DMS 273 (cell line): ENCODE results near the gene ITPR3.

Source experiments
- DNase-seq: peaks from one replicate; lab custom pipeline; 2025; ENCODE audit not compliant: unreplicated experiment; lab: John Stamatoyannopoulos, UW

Gene ITPR3

GRCh38 chr6:33711140-33712129, 90.3 kb downstream of the ITPR3 start, which contains the start of gene UQCC2:
Gene UQCC2, minus strand, starts transcription at chr6:33711700. Its CDS starts 14 bp downstream, at chr6:33711686.
- peak; percentile 99 for DNase-seq

DNA sequence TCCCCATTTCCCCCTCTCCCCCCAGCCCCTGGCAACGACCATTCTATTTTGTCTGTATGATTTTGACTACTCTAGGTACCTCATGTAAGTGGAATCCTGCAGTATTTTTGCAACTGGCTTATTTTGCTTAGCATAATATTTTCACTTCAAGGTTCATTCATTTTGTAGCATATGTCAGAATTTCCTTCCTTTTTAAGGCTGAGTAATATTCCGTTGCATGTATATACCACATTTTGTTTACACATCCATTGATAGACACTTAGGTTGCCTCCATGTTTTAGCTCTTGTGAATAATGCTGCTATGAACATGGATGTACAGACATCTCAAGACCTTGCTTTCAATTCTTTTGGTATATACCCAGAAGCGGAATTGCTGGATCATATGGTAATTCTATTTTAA, 91.8 kb downstream of the ITPR3 start:
- DNase-seq, result no peak

DNA sequence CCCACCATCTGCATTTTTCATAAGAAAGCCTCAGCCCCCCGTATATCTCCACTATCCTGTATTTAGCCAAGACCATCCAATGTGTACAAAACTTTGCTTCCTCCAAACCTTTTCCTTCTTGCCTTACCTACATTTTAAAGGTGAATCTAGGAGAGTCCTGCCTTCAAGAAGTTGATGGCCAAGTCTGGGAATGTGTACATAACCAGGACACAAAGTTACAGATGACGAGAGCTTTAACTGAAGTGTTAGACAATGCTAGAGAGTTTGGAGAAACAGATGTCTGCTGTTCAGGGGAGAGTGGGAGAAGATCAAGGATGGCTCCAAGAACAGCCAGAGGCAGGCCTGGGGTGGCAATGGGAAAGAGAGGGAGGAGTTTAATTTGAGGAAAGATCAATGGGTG, 92.7 kb downstream of the ITPR3 start:
- DNase-seq, result no peak

DNA sequence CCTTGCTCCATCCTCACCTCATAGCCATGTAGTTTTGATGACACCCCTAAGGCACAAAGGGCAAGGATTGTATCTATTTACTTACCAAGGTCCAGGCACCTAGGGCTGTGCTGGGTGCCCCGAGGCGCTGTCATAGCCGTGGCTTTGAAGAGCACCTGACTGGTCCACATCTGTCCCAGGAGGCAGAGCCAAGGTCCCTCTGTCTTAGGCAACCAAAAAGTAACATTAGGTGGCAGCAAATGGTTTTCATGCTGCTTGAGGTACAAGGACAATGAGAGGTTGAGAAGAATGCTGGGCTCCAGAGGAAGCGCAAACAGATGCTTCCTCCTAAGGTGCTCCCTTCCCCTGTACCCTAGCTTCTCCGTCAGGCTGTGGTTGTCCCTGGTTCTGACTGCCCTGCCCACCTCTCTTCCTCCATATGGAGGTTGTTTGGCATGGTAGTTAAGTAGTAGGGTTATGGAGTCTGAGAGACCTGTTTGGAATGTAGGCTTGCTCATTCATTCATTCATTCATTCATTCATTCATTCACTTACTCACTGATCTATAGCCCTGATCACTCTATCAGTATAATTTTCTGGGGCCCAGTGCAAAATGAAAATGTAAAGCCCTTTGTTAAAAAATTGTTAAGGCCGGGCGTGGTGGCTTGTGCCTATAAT, 93.4 kb downstream of the ITPR3 start:
- no peak for DNase-seq

DNA sequence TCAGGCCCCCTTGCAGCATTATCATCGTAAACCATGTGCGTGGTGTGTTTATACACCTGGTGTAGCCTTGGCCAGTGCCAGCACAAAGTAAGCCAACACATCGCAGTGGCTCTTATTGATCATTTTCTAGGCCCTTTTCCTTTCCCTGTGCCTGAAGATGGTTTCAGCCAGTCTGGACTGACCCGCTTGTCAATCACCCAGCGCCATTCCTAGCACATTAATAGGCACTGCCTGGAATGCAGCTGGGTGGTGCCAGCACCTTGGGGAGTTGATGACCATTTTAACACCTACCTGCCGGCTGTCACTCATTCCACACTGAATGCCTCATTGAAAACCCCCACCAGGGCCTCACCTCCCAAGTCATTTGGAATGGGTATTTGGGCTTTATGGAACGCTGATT, 95.3 kb downstream of the ITPR3 start:
- no peak for DNase-seq

DNA sequence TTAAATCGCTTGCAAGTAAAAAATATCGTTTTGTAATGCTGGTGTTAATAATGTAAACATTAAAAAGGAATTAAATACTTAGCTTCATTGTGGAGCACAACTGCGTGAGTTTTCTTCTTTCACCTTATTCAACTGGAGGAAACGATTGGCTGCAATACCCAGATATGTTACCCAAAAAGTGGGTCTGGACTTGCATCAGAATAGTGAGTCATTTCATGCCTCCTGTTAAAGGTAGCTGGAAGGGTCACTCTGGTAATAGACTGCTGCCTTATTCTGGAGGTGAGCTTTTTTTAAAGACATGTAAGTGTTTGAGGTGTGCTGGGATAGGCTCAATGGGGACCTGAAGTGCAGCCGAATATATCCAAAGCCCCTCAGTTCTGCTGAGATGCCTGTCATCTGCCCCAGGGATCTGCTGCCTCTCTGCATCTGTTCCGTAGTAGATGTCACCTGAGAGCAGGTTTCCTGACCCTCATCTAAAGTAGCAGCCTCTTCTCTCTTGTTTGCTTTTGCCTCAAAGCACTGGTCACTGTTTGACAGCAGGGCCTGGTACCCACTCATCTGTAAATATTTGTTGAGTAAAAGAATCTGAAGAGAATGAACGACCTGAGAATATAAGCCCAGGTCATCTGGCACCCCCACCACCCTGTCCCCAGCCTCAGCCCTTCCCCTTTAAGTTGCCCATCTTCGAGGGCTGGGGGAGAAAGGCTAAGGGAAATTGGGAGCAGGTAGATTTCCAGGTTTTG, 95.9 kb downstream of the ITPR3 start:
- DNase-seq, result no peak

GRCh38 chr6:33717934-33718455, 96.9 kb downstream of the ITPR3 start:
- no peak for DNase-seq

DNA sequence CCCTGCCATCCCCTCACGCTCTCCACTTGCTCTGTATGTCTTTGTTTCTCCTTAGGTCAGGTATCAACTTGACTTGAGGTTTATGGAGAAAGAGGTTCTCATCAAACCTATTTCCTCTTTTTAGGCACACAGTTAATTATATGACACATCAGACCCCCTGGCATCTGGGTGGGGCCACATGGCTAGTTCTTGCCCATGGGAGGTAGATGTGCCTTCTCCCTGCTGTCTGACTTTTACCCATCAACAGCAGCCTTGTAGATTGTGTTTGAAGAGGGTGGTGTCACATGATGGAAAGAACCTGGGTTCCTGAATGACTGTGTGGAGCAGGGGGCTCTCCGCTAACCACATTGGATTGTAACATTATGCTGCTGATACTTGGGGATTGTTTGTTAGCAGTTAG, 97.6 kb downstream of the ITPR3 start:
- DNase-seq, result no peak

DNA sequence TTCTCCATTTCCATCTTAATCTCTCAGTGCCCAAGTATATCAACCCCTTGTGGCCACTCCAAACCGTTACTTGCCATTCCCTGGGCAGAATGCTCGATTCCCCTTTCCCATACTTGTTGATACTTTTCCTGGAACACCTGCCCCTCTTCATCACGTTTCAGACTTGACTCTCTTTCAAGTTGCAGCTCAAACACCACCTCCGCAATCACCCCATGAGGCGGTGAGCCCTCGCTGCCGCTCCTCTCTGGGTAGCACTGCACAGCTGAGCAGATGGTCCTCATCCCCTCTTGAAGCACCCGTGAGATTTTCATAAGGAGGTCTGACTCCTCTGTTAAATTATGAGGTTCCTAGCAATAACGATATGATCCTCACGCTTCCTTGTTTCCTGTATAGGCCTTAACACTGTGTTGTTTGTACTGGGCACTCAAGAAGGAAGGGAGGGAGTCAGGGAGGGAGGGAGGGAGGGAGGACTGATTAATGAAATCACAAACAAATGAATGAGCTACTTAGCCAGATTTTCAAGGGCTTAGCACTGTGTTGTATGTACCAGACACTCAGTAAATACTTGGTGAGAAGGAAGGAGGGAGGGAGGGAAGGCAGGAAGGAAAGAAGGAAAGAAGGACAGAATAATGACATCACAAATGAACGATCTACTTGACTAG, 98.3 kb downstream of the ITPR3 start:
- peak; percentile 28 for DNase-seq

DNA sequence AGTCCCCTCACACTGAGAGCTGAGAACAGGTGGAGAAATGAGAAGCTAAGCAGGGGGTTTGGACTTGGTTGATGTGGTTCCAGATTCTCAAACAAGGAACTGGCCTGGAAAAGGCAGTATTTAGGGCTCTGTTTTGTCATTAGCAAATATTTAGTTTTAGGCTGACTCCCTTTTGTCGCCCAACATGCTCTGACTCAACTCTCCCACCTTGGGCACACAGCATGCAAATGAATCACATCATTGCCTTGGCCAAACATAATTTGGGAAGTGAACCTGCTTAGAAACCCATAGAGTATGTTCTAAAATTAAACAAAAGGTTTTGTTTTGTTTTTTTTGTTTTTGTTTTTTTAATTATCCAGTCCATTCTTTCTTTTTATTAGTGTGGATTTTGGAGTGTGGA, 99.9 kb downstream of the ITPR3 start:
- DNase-seq, result no peak

GRCh38 chr6:33721508-33721907, 100.4 kb downstream of the ITPR3 start:
- DNase-seq, result no peak

- DNase-seq, result no peak
Measured at GRCh38 chr6:33722103-33722623, 101.0 kb downstream of the ITPR3 start.

GRCh38 chr6:33723371-33724085, 102.4 kb downstream of the ITPR3 start:
- no peak for DNase-seq

DNA sequence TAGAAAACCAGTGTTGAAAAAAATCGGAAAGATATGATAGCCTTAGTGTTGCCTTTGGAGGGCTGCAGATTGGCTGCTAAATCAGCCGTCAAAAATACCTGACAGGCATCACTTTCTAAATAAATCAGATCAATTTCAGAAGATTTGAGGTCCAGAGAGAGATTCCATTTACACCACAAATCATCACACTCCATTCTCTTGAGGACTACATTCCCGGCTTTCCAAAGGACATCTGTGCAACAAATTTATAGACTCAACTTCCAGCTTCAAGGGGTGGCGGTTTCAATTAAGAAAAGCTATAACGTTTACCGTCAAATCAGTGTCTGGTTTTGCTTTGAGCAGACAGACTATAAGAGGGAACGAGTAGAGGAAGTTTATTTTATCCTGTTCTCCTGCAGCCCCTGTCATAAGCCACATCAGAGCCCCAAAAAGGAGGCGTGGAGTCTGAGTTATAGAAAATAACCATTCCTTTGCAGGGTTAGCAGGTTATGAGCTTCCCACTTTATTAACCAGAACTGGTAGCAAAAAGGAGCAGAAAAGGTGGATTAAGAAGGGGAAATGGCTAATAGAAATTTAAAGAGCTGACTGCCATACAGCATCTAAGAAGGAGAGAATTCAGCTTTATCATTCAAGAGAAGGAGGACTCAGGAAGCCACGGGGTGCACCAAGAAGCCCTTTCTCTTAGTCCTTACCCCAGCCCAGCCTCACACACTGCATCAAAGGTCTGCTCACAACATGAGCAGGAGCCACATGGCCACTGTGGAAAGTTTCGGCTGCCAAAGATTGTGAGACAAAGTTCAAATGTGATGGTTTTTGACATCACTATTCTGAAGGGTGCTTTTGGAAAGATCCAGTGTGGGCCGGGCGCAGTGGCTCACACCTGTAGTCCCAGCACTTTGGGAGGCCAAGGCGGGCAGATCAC, 103.2 kb downstream of the ITPR3 start:
- no peak for DNase-seq

- no peak for DNase-seq
Measured at GRCh38 chr6:33725222-33725621, 104.1 kb downstream of the ITPR3 start.

DNA sequence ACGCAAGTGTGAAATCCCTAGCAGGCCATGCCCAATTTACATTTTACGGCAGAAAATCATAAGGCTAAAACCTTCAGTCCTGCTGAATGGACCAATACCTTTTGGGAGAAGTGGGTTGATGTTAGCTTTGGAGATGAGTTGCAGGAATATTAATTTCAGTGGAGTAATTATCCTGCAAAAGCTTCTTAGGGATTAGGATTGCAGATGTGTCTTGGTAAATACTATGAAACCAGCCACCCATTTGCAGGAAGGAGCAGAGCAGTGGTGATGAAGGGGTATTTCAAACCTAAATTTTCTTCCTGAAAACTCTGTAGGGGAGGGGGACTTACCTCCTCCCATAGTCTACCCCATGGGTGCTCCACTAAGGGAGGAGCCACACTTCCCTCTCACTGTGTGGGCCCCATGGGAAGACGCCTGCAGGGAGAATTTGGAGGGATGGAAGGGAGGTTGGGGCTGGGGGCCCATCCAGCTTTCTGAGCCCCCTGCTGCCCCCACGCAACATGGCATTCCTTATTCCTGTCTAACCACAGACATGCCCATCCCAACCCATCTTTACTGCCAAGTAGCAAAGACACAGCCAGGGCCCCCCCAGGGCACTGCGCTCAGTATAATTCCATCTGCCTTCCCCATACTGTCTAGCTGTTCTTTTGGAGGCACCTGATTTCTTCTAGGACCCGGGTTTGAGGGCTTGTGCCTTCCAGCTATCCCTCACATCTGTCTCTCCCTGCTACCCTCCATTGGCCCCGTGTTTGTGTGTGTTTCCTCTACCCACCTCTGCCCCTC, 105.0 kb downstream of the ITPR3 start:
- no peak for DNase-seq

DNA sequence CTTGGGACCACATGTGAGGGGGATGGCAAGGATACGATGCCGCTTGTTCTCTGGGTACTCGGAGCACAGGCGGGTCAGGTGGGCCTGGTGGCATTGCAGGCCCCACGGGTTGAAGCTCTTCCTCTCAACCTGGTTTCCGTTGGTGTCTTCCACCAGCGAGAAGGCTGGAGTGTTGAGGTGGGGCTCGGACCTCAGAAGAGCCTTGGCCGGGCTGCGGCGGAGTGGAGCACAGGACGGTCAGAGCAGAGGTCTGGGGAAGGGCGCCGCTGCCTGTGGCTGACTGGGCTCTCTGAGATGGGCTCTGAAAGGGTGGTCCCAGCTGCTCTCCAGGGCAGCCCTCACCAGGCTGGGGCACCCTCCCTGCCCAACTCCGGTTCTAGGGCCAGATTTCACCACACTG, 105.6 kb downstream of the ITPR3 start:
- no peak for DNase-seq

DNA sequence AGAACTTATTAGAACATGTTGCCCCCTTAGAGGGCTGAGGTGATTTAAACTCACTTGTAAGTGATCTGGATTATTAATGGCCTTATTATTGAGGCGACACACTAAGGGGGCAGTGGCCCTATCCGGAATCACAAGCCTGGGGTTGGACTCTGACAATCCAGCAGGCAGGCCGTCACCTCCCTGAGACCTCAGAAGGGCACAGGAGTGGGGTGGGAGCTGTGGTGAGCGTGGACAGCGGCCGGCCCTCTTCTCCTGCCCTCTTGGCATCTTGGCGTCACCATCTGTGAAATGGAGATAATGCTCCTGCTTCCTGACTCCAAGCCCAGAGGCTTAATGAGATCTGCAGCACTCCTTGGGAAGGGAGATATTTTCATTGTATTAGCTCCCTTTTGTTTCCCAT, 106.0 kb downstream of the ITPR3 start:
- DNase-seq, result no peak
